GM06990 (cell line): Measurements from ENCODE around the gene LAMTOR2.
"Not testable (repeated sequence)": the region's sequence is repeated elsewhere in the genome, so short reads cannot be mapped to it uniquely, and the experiment has no call there.

Experiments used
- DNase-seq: peaks from one replicate; pipeline ENCODE4 v3.0.0-alpha.2; 2011; ENCODE audit not compliant: insufficient read length; ENCODE audit errors: extremely low read depth
- H3K27me3 ChIP-seq: replicated peaks from 2 replicates; pipeline ENCODE4 v1.6.0; 2011; ENCODE audit warnings: low read length; ENCODE audit not compliant: control insufficient read depth, insufficient read depth
- H3K36me3 ChIP-seq: 2 replicates; pipeline ENCODE4 v1.5.1; 2011; ENCODE audit warnings: low read length; ENCODE audit not compliant: control insufficient read depth, insufficient read depth
- H3K4me3 ChIP-seq: replicated peaks from 2 replicates; pipeline ENCODE4 v1.5.1; 2011; ENCODE audit warnings: low read depth, mild to moderate bottlenecking, control low read depth, low read length
- TF ChIP-seq, protein P1 (sequence below): IDR thresholded peaks from 2 replicates; pipeline ENCODE4 v1.5.1; 2011; ENCODE audit warnings: low read length, control low read depth, mild to moderate bottlenecking, inconsistent platforms; ENCODE audit not compliant: insufficient read depth, poor library complexity, severe bottlenecking

The LAMTOR2 gene

DNA sequence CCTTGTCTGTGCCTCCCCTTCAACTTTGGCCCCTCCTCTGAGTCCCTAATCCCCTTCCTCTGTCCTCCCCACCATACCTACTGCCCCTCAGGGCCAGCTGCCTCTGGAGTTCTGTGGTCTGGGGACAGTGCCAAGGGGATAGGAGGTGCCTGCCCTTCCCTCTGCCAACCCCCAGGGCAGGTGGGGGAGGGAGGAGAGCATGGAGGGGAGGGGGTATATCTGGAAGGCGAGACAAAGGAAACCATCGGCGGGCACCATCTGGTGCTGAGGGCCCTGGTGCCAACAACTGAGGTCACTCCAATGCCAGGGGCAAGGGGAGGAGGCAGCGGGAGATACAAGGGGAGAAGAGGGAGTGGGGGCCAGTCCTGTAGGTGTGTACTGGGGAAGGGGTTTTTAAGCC lies 16.0 kb downstream of the LAMTOR2 start:
- TF ChIP-seq, protein P1, sequence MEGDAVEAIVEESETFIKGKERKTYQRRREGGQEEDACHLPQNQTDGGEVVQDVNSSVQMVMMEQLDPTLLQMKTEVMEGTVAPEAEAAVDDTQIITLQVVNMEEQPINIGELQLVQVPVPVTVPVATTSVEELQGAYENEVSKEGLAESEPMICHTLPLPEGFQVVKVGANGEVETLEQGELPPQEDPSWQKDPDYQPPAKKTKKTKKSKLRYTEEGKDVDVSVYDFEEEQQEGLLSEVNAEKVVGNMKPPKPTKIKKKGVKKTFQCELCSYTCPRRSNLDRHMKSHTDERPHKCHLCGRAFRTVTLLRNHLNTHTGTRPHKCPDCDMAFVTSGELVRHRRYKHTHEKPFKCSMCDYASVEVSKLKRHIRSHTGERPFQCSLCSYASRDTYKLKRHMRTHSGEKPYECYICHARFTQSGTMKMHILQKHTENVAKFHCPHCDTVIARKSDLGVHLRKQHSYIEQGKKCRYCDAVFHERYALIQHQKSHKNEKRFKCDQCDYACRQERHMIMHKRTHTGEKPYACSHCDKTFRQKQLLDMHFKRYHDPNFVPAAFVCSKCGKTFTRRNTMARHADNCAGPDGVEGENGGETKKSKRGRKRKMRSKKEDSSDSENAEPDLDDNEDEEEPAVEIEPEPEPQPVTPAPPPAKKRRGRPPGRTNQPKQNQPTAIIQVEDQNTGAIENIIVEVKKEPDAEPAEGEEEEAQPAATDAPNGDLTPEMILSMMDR: no peak
- no peak overlapping the region for H3K4me3 ChIP-seq
- no peaks in the 10 kb centered on the region for H3K36me3 ChIP-seq
- H3K27me3 ChIP-seq: no peaks in the 10 kb centered on the region; the same call in 1 of the 2 replicates
- DNase-seq: no peak

DNA sequence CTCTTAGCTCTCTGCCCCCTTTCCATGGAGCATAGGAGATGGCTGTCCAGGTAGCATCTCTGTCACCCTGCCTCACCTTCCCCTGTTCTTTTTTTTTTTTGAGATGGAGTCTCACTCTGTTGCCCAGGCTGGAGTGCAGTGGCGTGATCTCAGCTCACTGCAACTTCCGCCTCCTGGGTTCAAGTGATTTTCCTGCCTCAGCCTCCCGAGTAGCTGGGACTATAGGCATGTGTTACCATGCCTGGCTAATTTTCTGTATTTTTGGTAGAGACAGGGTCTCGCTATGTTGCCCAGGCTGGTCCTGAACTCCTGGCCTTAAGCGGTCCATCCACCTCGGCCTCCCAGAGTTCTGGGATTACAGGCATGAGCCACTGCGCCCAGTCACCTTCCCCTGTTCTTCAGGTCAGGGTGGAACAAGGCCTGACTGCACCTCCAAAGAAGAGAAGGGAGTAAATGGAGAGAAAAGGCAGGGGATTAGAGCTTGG lies 16.8 kb downstream of the LAMTOR2 start:
- not testable (repeated sequence) for H3K4me3 ChIP-seq, DNase-seq, H3K36me3 ChIP-seq, H3K27me3 ChIP-seq

DNA sequence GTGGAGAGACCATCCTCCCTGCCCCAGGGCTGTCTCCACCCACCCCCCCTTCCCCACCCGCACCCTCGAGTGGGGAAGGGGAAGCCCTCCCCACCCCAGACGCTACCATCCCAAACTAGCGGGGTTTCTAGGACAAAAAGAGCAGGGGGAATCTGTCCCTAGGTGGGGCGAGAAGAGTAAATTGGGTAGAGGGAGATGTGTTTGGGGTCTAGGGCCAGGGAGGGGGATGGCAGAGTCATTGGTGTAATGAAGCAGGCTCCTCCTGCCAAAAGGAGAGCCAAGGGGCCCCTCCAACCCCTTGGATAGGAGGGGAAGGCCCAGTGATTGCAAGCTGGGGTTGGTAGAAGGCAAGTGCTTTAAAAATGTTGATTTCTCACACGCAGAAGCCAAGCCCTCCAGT lies 17.7 kb downstream of the LAMTOR2 start:
- Histone ChIP-seq H3K4me3 (no peak overlapping the region), H3K36me3 (no peaks in the 10 kb centered on the region), H3K27me3 (no peaks in the 10 kb centered on the region; the same call in 1 of the 2 replicates)
- TF ChIP-seq, protein P1: no peak
- no peak for DNase-seq

DNA sequence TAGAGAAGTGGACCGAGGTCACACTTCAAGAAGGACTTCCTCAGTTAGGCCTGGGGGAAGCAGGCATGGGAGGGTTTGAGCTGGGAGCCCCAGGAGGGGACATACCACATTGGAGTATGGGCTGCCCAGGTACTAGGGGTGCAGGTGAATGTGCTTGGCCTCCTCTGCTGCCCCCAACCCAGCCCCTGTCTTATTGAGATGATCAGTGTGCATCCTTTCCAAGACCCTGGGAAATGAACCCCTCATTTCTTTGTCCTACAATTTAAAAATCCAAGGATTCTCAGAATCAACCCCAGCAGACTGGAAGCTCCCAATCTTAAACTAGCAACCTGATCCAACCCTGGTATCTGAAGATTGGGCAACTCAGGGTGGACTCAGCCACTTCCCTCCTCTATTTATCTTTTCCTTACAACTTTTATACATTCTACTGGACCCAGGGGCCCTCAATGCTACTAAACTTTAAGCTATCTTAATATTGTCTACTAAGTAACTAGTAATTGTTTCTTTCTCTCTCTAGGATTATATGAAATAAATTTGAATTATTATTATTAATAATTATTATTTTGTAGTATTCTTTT lies 18.6 kb downstream of the LAMTOR2 start:
- DNase-seq: no peak
- Histone ChIP-seq H3K36me3 (no peaks in the 10 kb centered on the region), H3K27me3 (no peaks in the 10 kb centered on the region; the same call in 1 of the 2 replicates), H3K4me3 (no peak overlapping the region)
- TF ChIP-seq, protein P1: no peak

DNA sequence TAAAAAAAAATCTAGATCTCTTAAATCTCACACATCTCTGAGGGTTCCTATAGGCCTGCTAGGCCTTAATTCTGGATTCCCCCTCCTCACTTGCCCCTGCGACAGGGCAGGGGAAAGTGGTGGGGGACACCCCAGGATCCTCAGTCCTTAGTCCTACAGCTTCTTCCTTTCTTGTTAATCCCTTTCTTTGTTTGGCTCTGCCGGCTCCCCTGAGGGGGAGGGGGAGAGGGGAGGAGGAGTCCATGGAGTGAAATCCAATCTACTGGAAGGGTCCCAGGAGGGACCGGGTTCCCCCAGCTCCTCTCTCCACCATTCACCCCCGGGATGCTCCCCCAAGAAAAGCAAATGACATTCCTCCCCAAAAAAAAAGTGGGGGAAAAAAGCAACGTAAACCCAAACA lies 19.2 kb downstream of the LAMTOR2 start:
- TF ChIP-seq, protein P1: no peak
- H3K27me3 ChIP-seq: no peaks in the 10 kb centered on the region; the same call in 1 of the 2 replicates
- no peaks in the 10 kb centered on the region for H3K36me3 ChIP-seq
- H3K4me3 ChIP-seq: no peak overlapping the region
- no peak for DNase-seq

DNA sequence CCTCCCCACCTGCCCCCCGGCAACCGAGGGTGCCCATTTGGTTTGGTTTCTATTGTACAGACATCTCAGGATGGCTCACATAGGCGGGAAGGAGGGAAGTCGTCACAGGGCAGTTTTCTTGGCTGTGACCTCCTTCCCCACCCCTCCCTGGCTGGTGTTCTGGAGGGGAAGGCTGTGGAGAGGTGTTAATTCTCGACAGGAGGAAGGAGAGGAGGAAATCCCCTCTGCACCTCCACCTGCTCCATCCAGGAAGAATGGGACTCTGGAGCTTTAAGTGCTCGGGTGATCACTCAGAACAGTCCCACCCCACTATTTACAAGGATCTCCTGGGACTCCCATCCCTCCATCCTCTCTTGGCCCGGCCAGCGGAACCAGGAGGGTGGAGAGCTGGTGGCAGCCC lies 20.1 kb downstream of the LAMTOR2 start:
- no peak overlapping the region for H3K4me3 ChIP-seq
- DNase-seq: no peak
- TF ChIP-seq, protein P1: no peak
- H3K36me3 ChIP-seq: no peaks in the 10 kb centered on the region
- no peaks in the 10 kb centered on the region; the same call in 1 of the 2 replicates for H3K27me3 ChIP-seq
